K562 (cell line): ENCODE data around the gene SRSF9. TPM values are rescaled to one million over a fixed set of nuclear protein-coding genes. Genes with fewer than 3 reads are reported as not detected.

Experiments used
- ATAC-seq: fragments of 200-7000 bp; cut with Tn5 transposase; 3 replicates; pipeline ENCODE4 v1.9.1; 2020; ENCODE audit warnings: moderate library complexity
- BruUV-seq: library from RNA; stranded (reverse); fragments of 400-500 nt; replicated peaks from 2 replicates; lab custom pipeline; 2021; lab: Mats Ljungman, UMichigan
- CTCF ChIA-PET: fragments of 300-600 bp; formaldehyde crosslinking; extraction: SDS; loops from one replicate; lab custom pipeline; 2021; ENCODE audit warnings: low intra/inter-chr PET ratio; lab: Yijun Ruan, JAX
- POLR2A ChIA-PET: fragments of 300-600, 350-650 bp; sonication (Branson Sonifier 250); formaldehyde crosslinking; extraction: SDS; loops from one replicate; lab custom pipeline; 2021; ENCODE audit warnings: antibody characterized with exemption, inconsistent platforms; lab: Yijun Ruan, JAX
- DNase-seq, 4 experiments: peaks; one replicate each; pipeline versions ENCODE4 v3.0.0 to v3.0.0-alpha.2; 2011 to 2018; ENCODE audit warnings: low spot score in 3 of 4, mixed read lengths in 3 of 4; ENCODE audit errors: extremely low read depth in 1 of 4
- FAIRE-seq: peaks from 2 replicates; lab custom pipeline; 2011; peaks lifted over from hg19 to GRCh38; lab: Jason Lieb, UNC
- H2AFZ ChIP-seq: 2 replicates; pipeline ENCODE4 v1.6.0; 2011; ENCODE audit warnings: low read depth, low read length, control low read depth, inconsistent platforms
- H3K27ac ChIP-seq: fragments of 200-600 bp; 3 replicates; pipeline ENCODE4 v1.8.0; 2011; ENCODE audit warnings: low read depth, mild to moderate bottlenecking, control low read depth, inconsistent platforms, low read length, moderate library complexity, mixed read lengths; ENCODE audit errors: extremely low read depth
- H3K27me3 ChIP-seq, 2 experiments: fragments of 300-600 bp in 1 of 2; 2 replicates in 1 of 2; 3 replicates in 1 of 2; pipeline versions ENCODE4 v1.6.0 to v1.8.0; 2011; ENCODE audit warnings: inconsistent platforms in 2 of 2, low read length in 2 of 2, mild to moderate bottlenecking in 1 of 2, mixed read lengths in 1 of 2, moderate library complexity in 1 of 2; ENCODE audit not compliant: control insufficient read depth in 2 of 2, insufficient read depth in 2 of 2
- H3K36me3 ChIP-seq: fragments of 300-600 bp; 3 replicates; pipeline ENCODE4 v1.8.0; 2011; ENCODE audit warnings: mild to moderate bottlenecking, low read length, inconsistent platforms; ENCODE audit not compliant: control insufficient read depth, insufficient read depth
- H3K4me1 ChIP-seq, 2 experiments: fragments of 200-600 bp in 1 of 2; replicated peaks in 1 of 2; 2 replicates in 1 of 2; 3 replicates in 1 of 2; pipeline versions ENCODE4 v1.5.1 to v1.8.0; 2011; ENCODE audit warnings: inconsistent platforms in 2 of 2, low read length in 2 of 2, mild to moderate bottlenecking in 1 of 2, mixed read lengths in 1 of 2, moderate library complexity in 1 of 2; ENCODE audit not compliant: control insufficient read depth in 2 of 2, insufficient read depth in 2 of 2
- H3K4me2 ChIP-seq: 2 replicates; pipeline ENCODE4 v1.6.1; 2011; ENCODE audit warnings: low read length, control low read depth, inconsistent platforms, mixed read lengths; ENCODE audit not compliant: insufficient read depth
- H3K4me3 ChIP-seq: fragments of 200-600 bp; sonication (generic), shearing (Covaris generic); 2 replicates; pipeline ENCODE4 v1.5.1; 2016; ENCODE audit warnings: control low read depth, inconsistent platforms
- H3K79me2 ChIP-seq: fragments of 200-600 bp; 3 replicates; pipeline ENCODE4 v1.8.0; 2011; ENCODE audit warnings: low read length, inconsistent platforms; ENCODE audit not compliant: control insufficient read depth, insufficient read depth
- H3K9ac ChIP-seq, 2 experiments: 2 replicates each; pipeline versions ENCODE4 v1.6.0 to v1.6.1; 2011; ENCODE audit warnings: low read depth in 2 of 2, low read length in 2 of 2, control low read depth in 1 of 2, inconsistent platforms in 1 of 2, mild to moderate bottlenecking in 1 of 2, mixed read lengths in 1 of 2; ENCODE audit not compliant: insufficient read depth in 1 of 2
- H3K9me1 ChIP-seq: one replicate; pipeline ENCODE4 v1.6.0; 2011; ENCODE audit warnings: inconsistent platforms, mild to moderate bottlenecking, low read length, moderate library complexity; ENCODE audit not compliant: control insufficient read depth, insufficient read depth
- H3K9me3 ChIP-seq: replicated peaks from 2 replicates; pipeline ENCODE4 v1.5.1; 2011; ENCODE audit warnings: low read depth, low read length, inconsistent platforms; ENCODE audit not compliant: control insufficient read depth, insufficient read depth
- H4K20me1 ChIP-seq: replicated peaks from 2 replicates; pipeline ENCODE4 v1.6.1; 2011; ENCODE audit warnings: low read length, inconsistent platforms, mixed read lengths; ENCODE audit not compliant: control insufficient read depth, insufficient read depth
- BRCA1 ChIP-seq, 2 experiments: fragments of 450-650 bp in 1 of 2; sonication (generic) in 1 of 2; formaldehyde crosslinking in 1 of 2; IDR thresholded peaks; 2 replicates each; pipeline versions ENCODE4 v1.5.0 to v1.6.1; 2017 to 2020; ENCODE audit warnings: mild to moderate bottlenecking in 1 of 2, missing genetic modification reagents in 1 of 2
- BRD9 ChIP-seq: fragments of 450-650 bp; IDR thresholded peaks from 2 replicates; pipeline ENCODE4 v1.6.1; 2018; ENCODE audit warnings: low read depth; ENCODE audit not compliant: partially characterized antibody
- KDM1A ChIP-seq, 2 experiments: fragments of 450-650 bp; IDR thresholded peaks; 2 replicates each; pipeline ENCODE4 v1.6.1; 2016; ENCODE audit warnings: mild to moderate bottlenecking in 2 of 2
- MBD2 ChIP-seq: sonication (generic); IDR thresholded peaks from 2 replicates; pipeline ENCODE4 v1.6.1; 2016; ENCODE audit warnings: low read depth, borderline replicate concordance
- MEF2A ChIP-seq: IDR thresholded peaks from 2 replicates; pipeline ENCODE4 v1.6.1; 2011; ENCODE audit warnings: low read depth, mild to moderate bottlenecking, low read length, moderate library complexity; ENCODE audit not compliant: control insufficient read depth
- MTA2 ChIP-seq: fragments of 450-650 bp; IDR thresholded peaks from 2 replicates; pipeline ENCODE4 v1.6.1; 2016; ENCODE audit warnings: low read depth
- NFRKB ChIP-seq: fragments of 450-650 bp; IDR thresholded peaks from 2 replicates; pipeline ENCODE4 v1.6.1; 2016; ENCODE audit warnings: low read depth
- POLR2A ChIP-seq: fragments of 450-650 bp; conservative IDR thresholded peaks from 2 replicates; pipeline ENCODE4 v1.6.1; 2016
- POLR2AphosphoS5 ChIP-seq: IDR thresholded peaks from 2 replicates; pipeline ENCODE4 v1.6.1; 2011; ENCODE audit warnings: mild to moderate bottlenecking, low read depth, low read length, moderate library complexity; ENCODE audit not compliant: control insufficient read depth, insufficient read depth
- STAT5A ChIP-seq: IDR thresholded peaks from 2 replicates; pipeline ENCODE4 v1.6.1; 2012; ENCODE audit warnings: low read length, inconsistent platforms, borderline replicate concordance
- TAL1 ChIP-seq: fragments of 450-650 bp; IDR thresholded peaks from 2 replicates; pipeline ENCODE4 v1.6.1; 2016; ENCODE audit warnings: mild to moderate bottlenecking
- ZBTB1 ChIP-seq: sonication (generic); formaldehyde crosslinking; IDR thresholded peaks from 2 replicates; pipeline ENCODE4 v1.8.1; 2023; ENCODE audit warnings: missing genetic modification reagents, low read depth, mild to moderate bottlenecking, borderline replicate concordance
- ZC3H8 ChIP-seq: fragments of 450-650 bp; IDR thresholded peaks from 2 replicates; pipeline ENCODE4 v1.6.1; 2017
- ZNF445 ChIP-seq: fragments of 250-450 bp; sonication (Bioruptor Pico); IDR thresholded peaks from 2 replicates; pipeline ENCODE4 v1.4.0; 2020; ENCODE audit warnings: low read depth, mild to moderate bottlenecking, moderate library complexity
- WGBS: fragments of 100-300 bp; shearing (Covaris generic); methylation state at CpG from one replicate; pipeline ENCODE4 v1.1.6; 2016; ENCODE audit warnings: low coverage, mixed read lengths; ENCODE audit not compliant: insufficient coverage; ENCODE audit errors: missing lambda C conversion rate; 5-methylcytosine and 5-hydroxymethylcytosine counted together
- in situ Hi-C: fragments of 300-500 bp; cut with MboI; formaldehyde crosslinking; loops from 4 replicates; pipeline ENCODE4 v1.15.0; 2018; ENCODE audit warnings: inconsistent platforms, mixed read lengths
- intact Hi-C: fragments of 100-400 bp; cut with micrococcal nuclease; formaldehyde crosslinking; loops from 2 replicates; pipeline ENCODE4 v1.14.2; 2022
- polyA plus RNA-seq, 8 experiments: library from polyadenylated mRNA; depleted of rRNA in 4 of 8; stranded (reverse) in 5 of 8; unstranded in 3 of 8; fragments of >200 nt; fragmentation: Nextera tagmentation in 2 of 8; fragmentation: Illumina TruSeq in 1 of 8; extraction: Ambion mirVana in 2 of 8; extraction: Trizol in 1 of 8; gene quantifications; 2 replicates each; pipeline versions ENCODE4 v1.2.1 to v1.2.3, GENCODE V29; 2011 to 2014; ENCODE audit warnings: inconsistent platforms in 1 of 8, missing spikeins in 1 of 8
- total RNA-seq, 7 experiments: library from RNA; depleted of rRNA in 6 of 7; stranded (reverse); fragments of >200 nt in 6 of 7; fragmentation: Illumina TruSeq in 2 of 7; extraction: Trizol in 2 of 7; gene quantifications; 2 replicates each; pipeline versions ENCODE4 v1.2.1 to v1.2.3, GENCODE V29; 2011 to 2021; ENCODE audit warnings: low replicate concordance in 1 of 7
- TF ChIP-seq, protein P1 (sequence below): fragments of 250-450 bp; sonication (Bioruptor Pico); IDR thresholded peaks from 2 replicates; pipeline ENCODE4 v1.4.0; 2020; ENCODE audit warnings: borderline replicate concordance
- TF ChIP-seq, protein P2 (sequence below): fragments of 450-650 bp; formaldehyde crosslinking; IDR thresholded peaks from 2 replicates; pipeline ENCODE4 v1.4.0; 2020; ENCODE audit warnings: mild to moderate bottlenecking, mixed read lengths
- TF ChIP-seq, protein P3 (sequence below): fragments of 250-450 bp; sonication (Bioruptor Pico); IDR thresholded peaks from 2 replicates; pipeline ENCODE4 v1.5.0; 2021; ENCODE audit warnings: mild to moderate bottlenecking, moderate library complexity

SRSF9 gene
- total and polyA plus RNA-seq, 9 of the 15 experiments (the other 6 are each of a cell fraction or from before 2014, with no cell fraction given), result 40.3 to 291 (median 230) TPM

DNA sequence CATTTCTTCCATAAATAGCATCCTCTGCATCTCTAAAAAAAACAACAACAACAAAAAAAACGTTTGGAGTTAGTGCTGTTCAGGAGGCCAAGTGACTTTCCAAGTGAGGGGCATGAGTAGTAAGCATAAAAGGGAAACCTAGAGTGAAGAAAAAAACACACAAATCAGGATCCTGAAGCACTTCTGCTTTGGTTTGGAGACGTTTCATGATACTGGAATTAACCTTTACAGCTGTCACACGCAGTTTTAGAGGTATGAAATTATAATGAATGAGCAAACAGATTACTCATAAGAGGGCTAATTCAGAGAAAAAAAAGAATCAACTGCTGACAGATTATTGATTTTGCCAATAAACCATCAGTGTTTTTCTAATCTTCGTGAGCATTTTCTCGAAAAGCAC is 3.8 kb downstream of the SRSF9 start (continued):
- TF ChIP-seq, protein P1, sequence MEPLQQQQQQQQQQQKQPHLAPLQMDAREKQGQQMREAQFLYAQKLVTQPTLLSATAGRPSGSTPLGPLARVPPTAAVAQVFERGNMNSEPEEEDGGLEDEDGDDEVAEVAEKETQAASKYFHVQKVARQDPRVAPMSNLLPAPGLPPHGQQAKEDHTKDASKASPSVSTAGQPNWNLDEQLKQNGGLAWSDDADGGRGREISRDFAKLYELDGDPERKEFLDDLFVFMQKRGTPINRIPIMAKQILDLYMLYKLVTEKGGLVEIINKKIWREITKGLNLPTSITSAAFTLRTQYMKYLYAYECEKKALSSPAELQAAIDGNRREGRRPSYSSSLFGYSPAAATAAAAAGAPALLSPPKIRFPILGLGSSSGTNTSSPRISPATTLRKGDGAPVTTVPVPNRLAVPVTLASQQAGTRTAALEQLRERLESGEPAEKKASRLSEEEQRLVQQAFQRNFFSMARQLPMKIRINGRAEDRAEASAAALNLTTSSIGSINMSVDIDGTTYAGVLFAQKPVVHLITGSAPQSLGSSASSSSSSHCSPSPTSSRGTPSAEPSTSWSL, result no peak
- TF ChIP-seq STAT5A (no peak), NFRKB (no peak), MTA2 (no peak), KDM1A (IDR thresholded peaks at IDR 0.05) (no peak), ZNF445 (CRISPR knock-in tag) (no peak), TAL1 (no peak)
- TF ChIP-seq, protein P2, sequence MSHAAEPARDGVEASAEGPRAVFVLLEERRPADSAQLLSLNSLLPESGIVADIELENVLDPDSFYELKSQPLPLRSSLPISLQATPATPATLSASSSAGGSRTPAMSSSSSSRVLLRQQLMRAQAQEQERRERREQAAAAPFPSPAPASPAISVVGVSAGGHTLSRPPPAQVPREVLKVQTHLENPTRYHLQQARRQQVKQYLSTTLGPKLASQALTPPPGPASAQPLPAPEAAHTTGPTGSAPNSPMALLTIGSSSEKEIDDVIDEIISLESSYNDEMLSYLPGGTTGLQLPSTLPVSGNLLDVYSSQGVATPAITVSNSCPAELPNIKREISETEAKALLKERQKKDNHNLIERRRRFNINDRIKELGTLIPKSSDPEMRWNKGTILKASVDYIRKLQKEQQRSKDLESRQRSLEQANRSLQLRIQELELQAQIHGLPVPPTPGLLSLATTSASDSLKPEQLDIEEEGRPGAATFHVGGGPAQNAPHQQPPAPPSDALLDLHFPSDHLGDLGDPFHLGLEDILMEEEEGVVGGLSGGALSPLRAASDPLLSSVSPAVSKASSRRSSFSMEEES (CRISPR knock-in tag), result no peak
- TF ChIP-seq, all 486 proteins: peak for 0

DNA sequence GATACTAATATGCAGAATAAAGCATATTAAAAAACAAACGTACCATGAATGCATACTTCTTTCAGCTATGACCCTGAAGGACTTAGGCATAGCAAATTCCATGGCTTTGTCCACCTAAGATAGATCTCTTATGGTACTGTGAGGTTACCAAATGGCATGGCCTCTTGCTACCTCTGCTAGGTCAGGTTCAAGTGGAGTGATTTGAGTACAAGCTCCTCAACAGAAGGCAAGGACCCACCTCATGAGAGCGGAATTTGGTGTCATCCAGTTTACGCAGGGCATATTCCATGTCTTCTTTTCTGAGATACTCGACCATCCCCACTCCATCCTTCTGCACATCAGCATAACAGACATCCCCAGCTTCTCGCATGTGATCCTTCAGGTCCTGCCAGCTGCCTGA is 5.8 kb downstream of the SRSF9 start:
- intact Hi-C loops, result no loop called here
- CTCF ChIA-PET, result no interaction called here
- H3K4me1 ChIP-seq, result peaks cover 5 to 6% of the 10 kb centered on the region in 2 experiments; a peak in 4 of 5 replicates
- no peak for TF ChIP-seq MEF2A
- TF ChIP-seq ZC3H8, result no peak
- no peak for TF ChIP-seq BRCA1 (IDR thresholded peaks at IDR 0.05)
- TF ChIP-seq BRCA1 (CRISPR knock-in tag; IDR thresholded peaks at IDR 0.05), result no peak
- TF ChIP-seq MBD2, result no peak
- peak; percentile 20; the same call in 1 of the 2 replicates for TF ChIP-seq POLR2AphosphoS5
- peak; percentile 19 for TF ChIP-seq POLR2A
- no peak for TF ChIP-seq BRD9
- no peak for TF ChIP-seq ZBTB1 (CRISPR knock-in tag)
- TF ChIP-seq, protein P3, sequence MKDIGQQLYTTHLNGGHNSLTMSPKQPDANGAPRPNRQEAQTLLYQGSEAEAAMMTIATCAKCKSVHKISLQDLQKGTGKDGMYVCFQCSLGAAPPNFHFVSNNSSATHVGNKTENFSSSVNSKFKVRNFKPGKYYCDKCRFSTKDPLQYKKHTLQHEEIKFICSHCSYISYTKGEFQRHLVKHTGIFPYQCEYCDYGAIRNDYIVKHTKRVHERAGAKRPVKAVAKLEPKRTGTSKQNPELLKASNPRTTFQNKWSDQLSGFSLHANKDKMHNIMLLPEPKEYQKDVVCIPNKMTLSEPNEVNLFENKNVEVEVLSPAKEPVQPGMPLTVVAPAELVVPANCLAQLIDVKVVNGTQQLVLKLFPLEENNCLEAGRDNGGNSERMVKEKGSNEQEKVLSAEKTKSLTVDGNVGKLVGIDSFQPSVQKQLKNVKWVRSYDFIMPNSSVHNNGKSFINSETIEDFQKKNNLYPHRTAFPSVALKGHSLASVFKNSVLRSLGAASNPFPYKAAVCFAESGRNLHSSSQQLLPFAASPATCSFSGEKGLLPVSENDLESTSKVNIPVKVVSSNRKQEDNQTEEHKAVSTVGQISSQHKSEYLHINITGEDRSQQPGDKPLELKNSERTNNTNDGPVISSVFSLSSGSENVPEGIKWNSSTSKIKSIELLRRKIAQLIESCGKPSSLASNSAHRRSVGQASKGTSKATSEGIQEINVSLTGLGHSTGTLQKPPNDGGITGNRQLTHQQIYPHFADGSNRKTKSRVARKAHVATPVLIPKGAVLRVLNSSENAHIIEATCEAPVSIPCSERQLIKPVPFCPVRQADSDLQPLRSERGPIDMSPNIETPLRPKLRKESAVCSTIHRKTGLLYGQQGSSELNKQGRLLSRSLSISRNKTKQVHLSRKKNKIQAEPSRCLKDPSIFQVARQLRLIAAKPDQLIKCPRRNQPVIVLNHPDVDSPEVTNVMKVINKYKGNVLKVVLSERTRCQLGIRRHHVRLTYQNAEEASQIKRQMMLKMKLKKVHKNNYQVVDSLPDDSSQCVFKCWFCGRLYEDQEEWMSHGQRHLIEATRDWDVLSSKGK (CRISPR knock-in tag), result no peak

More for the DNA sequence above, 5.8 kb downstream of the SRSF9 start:
- POLR2A ChIA-PET, result interaction anchor here (0.6 to 3.5 kb wide), 16 partner anchors 7 to 172 kb away, joined by 3 to 18 read pairs (median 3); partner anchors contain the start of genes GATC, RNU4-2 and TRIAP1
- no peak overlapping the region for H3K4me2 ChIP-seq
- peak; percentile 11 for FAIRE-seq
- WGBS, result 84% methylated on average over 5 of the region's 5 CpGs
- no peak for ATAC-seq
- no peak overlapping the region for H3K27ac ChIP-seq
- in situ Hi-C loops, result no loop called here
- H3K9me3 ChIP-seq, result no peaks in the 10 kb centered on the region
- H3K9ac ChIP-seq, result no peak overlapping the region
- peaks cover 92% of the 10 kb centered on the region for H3K36me3 ChIP-seq
- H3K27me3 ChIP-seq, result no peaks in the 10 kb centered on the region
- no peak for DNase-seq
- H2AFZ ChIP-seq, result no peak overlapping the region
- H4K20me1 ChIP-seq, result peaks cover 33% of the 10 kb centered on the region
- H3K9me1 ChIP-seq, result no peaks in the 10 kb centered on the region
- H3K4me3 ChIP-seq, result no peak overlapping the region
- no TSS peak for BruUV-seq
- H3K79me2 ChIP-seq, result peaks cover 52% of the 10 kb centered on the region
